Breast epithelium (tissue), 3 donors: ENCODE measurements around the gene HOXD3.

ENCODE experiments used
- POLR2AphosphoS5 ChIP-seq, 3 donors: sonication (generic); formaldehyde crosslinking; IDR thresholded peaks; one replicate each; pipeline ENCODE4 v1.6.1; 2017; ENCODE audit warnings: antibody characterized with exemption in 3 of 3
- TF ChIP-seq, protein P1 (sequence below), 3 donors: fragments of 450-650 bp; IDR thresholded peaks; one replicate each; pipeline ENCODE4 v1.5.1; 2016 to 2017; ENCODE audit warnings: antibody characterized with exemption in 3 of 3, mild to moderate bottlenecking in 3 of 3, moderate library complexity in 3 of 3

DNA sequence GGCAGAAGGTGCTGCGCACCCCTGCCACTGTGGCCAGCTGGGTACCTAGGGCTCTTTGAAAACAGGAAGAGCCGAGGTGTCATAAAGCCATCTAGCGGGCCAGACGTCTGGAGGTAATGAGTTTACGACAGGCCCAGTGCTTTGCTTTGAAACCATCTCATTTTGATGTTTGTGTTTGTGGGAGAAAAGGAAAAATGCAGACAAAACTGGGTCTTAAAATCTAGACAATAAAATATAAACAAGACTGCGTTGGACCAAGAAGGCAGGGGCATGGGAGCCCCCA, 31.4 kb upstream of the HOXD3 start:
- TF ChIP-seq, protein P1, sequence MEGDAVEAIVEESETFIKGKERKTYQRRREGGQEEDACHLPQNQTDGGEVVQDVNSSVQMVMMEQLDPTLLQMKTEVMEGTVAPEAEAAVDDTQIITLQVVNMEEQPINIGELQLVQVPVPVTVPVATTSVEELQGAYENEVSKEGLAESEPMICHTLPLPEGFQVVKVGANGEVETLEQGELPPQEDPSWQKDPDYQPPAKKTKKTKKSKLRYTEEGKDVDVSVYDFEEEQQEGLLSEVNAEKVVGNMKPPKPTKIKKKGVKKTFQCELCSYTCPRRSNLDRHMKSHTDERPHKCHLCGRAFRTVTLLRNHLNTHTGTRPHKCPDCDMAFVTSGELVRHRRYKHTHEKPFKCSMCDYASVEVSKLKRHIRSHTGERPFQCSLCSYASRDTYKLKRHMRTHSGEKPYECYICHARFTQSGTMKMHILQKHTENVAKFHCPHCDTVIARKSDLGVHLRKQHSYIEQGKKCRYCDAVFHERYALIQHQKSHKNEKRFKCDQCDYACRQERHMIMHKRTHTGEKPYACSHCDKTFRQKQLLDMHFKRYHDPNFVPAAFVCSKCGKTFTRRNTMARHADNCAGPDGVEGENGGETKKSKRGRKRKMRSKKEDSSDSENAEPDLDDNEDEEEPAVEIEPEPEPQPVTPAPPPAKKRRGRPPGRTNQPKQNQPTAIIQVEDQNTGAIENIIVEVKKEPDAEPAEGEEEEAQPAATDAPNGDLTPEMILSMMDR (IDR thresholded peaks at IDR 0.05) = no peak
- no peak for TF ChIP-seq POLR2AphosphoS5 (IDR thresholded peaks at IDR 0.05)
